ENCODE measurements around the gene TDRD5. TPM values are rescaled to one million over a fixed set of nuclear protein-coding genes. Genes with fewer than 3 reads are reported as not detected.

The TDRD5 gene
- total RNA-seq, 4 donors from 2014 or later: 0.16 to 1.5 (median 1.0) TPM

DNA sequence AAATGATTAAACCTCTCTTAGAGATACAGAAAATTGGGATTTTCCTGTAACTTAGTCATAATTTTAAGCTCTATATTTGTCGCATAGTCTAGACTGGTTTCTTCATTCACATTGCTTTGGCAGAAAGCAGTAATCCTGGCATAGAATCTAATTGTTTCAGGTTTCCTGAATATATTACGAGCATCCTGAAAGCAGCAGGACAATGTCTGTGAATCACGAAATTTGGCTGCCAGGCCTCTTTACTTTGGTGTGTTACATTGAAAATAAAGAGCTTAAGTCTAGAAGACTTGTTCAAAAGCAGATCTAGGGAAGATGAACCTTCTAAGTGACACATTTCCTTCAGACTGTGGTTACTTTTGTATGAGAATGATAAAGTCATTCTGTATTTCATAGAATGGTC is 72.2 kb downstream of the TDRD5 start:
- TF ChIP-seq, protein P1, sequence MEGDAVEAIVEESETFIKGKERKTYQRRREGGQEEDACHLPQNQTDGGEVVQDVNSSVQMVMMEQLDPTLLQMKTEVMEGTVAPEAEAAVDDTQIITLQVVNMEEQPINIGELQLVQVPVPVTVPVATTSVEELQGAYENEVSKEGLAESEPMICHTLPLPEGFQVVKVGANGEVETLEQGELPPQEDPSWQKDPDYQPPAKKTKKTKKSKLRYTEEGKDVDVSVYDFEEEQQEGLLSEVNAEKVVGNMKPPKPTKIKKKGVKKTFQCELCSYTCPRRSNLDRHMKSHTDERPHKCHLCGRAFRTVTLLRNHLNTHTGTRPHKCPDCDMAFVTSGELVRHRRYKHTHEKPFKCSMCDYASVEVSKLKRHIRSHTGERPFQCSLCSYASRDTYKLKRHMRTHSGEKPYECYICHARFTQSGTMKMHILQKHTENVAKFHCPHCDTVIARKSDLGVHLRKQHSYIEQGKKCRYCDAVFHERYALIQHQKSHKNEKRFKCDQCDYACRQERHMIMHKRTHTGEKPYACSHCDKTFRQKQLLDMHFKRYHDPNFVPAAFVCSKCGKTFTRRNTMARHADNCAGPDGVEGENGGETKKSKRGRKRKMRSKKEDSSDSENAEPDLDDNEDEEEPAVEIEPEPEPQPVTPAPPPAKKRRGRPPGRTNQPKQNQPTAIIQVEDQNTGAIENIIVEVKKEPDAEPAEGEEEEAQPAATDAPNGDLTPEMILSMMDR (IDR thresholded peaks at IDR 0.05; ENCODE audit: low read depth): no peak

DNA sequence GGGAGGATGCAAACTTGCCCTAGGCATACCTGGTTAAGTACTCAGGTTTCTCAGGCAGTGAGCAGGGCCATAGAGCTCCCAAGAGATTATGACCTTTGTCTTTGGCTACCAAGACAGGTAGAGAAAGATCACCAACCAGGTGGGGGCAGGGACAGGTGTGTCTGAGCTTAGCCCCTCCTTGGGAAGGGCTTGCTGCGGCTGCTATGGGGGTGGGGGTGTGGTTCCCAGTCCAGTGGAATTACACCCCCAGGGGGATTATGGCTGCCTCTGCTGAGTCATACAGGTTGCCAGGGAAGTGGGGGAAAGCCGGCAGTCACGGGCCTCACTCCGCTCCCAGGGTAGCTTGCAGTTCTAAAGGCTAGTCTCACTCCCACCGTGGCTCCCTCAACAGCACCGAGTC is 86.2 kb downstream of the TDRD5 start:
- TF ChIP-seq, protein P1 (IDR thresholded peaks at IDR 0.05; ENCODE audit: low read depth): no peak

DNA sequence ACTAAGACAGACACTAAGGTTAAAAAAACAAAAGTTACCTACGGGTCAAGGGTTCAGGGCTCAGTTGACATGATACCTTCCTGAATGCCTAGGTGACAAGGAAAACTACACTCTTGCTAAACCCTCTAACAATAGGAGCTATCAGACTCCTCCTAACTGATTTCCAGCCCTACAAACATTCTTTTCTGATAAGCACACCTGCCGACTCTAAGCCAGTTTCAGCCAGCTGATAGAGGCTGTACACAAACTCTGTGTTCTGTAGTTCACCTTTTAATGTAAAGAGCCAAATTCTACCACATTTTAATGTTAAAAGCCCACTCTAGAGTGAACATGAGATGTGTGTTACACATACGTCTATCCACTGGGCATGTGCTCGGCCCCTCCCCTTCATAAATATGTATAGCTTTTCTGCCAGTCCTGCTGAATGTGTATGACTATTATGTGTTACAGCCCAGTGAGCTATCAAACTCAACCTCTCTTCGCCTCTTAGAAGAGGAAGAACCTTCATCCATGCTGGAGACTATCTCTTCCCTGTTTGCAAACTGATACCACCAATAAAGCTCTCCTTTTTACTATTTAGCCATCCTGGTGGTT is 111.4 kb downstream of the TDRD5 start:
- TF ChIP-seq, protein P1 (IDR thresholded peaks at IDR 0.05; ENCODE audit: low read depth): no peak

DNA sequence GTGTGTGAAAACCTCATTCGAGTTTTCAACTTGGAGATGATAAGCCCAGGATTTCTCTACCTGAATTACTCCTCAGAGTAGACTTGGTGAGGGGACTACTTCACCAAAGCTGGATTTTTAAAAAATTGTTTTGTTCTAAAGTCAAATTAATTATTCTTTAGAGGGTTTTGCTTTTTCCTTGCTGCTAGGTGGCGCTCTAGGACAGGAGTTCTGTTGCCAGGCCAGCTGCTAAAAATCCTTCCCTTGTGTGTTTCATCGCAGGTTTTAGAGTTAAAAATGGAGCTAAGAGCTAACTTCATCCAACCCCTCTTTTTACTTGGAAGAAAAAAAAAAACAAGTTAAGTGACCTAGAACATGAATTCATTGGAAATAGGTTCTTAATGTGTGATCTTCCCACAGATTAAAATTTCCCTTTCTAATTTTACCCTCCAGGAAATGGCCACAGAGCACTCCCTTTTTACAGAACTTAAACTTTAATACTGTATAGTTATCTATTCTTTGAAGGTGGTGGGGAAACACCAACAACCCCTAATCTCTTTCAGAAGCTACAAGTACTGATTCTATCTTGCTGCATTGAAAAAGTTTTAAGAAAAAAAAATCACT is 114.8 kb downstream of the TDRD5 start:
- TF ChIP-seq, protein P1 (IDR thresholded peaks at IDR 0.05; ENCODE audit: low read depth): no peak

DNA sequence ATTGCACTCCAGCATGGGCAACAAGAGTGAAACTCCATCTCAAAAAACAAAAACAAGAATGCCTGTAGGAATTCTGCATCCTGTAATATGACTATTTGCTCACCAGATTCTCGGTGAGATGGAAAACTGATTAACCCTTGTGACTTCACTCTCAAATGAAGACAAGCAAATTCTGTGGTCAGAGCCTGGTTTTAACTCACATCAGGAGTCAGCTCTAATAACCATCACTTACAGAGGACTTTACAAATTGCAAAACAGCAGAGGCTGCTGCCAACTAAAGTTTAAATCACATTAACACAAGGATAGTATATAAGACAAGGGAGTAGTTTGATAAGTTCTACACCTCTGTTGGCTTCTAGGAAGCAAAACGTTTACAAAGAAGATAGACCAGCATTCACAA is 115.8 kb downstream of the TDRD5 start:
- TF ChIP-seq, protein P1 (IDR thresholded peaks at IDR 0.05; ENCODE audit: low read depth): no peak

DNA sequence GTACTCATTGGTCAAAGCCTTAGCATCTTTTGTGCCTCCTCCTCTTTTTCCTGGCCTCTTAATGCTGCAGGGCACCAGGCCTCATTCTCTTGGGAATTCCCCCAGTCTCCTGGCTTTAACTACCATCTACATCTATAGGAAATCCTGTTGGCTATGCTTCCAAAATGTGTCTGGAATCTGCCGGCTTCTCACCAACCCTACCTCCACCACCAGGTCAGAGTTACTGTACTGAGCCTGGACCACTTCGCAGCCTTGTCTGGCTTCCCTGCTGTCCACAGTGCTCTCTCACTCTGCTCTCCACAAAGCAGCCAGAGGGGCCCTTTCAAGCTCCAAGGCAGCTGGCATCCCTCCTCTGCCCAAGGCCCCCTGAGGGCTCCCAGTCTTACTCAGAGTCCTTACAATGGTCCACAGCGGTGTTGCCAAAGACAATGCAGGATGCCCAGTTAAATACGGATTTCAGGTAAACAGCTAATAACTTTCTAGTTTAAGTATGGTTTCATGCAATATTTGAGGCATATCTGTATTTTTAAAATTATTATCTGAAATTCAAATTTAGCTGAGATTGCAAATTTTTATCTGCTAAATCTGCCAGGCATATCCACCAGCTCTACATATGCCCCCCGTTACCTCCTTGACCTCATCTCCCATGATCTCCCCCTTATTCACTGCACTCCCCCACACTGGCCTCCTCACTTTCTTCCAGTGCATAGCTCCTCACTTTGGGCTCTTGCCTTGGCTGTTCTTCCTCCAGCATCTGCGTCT is 117.0 kb downstream of the TDRD5 start:
- TF ChIP-seq, protein P1 (IDR thresholded peaks at IDR 0.05; ENCODE audit: low read depth): no peak

DNA sequence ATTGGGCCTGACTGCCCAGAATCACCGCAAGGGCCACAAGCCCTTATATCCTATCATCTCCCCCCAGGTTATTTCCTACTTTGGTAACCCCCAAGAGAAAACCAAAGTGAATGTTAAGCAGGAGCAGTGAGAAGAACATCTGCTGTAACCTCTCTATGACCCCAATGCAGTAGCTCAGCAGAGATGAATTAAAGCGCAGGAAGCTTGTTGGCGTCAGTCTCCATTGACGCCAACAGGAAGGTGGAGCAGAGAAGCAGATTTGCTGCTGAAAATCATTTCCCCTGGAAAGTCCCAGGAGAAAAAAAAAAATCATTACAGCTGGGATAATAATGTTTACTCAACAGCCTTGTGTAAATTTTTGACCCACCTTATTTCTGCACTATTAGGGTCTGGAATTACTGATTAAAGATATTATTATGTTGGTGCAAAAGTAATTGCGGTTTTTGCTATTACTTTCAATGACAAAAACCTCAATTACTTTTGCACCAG is 118.3 kb downstream of the TDRD5 start:
- TF ChIP-seq, protein P1 (IDR thresholded peaks at IDR 0.05; ENCODE audit: low read depth): no peak
